ENCODE measurements around the gene ERCC3. TPM values are rescaled to one million over a fixed set of nuclear protein-coding genes. Genes with fewer than 3 reads are reported as not detected.

ERCC3 gene
- total RNA-seq, 2 experiments from 2014 or later = 40.0 to 44.0 TPM

GRCh38 chr2:127279781-127280180 is 14.2 kb downstream of the ERCC3 start:
- POLR2A ChIA-PET = interaction anchor here (0.6 kb wide), 1 partner anchor 17 kb away, joined by 3 read pairs; no protein-coding TSS in a partner anchor
- H3K4me1 Mint-ChIP-seq (ENCODE audit: low read depth) = peaks cover 36% of the 10 kb centered on the region

DNA sequence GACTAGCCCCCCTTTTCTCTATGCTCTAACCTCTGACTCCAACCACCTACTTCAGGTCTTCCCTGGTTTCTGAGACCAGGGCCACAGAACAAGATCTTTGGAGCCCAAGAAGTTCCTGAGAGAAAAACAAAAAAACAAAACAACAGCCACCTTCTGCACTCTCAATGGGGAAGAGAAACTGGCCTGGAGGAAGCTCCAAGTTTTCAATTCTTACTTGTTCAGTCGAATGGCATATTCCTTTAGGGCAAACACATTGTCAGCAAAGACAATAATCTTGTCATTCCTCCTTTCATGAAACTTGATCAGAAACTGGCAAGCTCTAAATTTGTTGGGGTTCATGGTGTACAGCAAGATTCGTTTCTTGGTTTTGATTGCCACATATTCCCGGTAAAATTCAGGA is 15.0 kb downstream of the ERCC3 start:
- no peak for ATAC-seq (ENCODE audit: poor library complexity)
- peaks cover 98% of the 10 kb centered on the region for H3K36me3 Mint-ChIP-seq (ENCODE audit: low read depth)
- Histone ChIP-seq H3K4me1 (ENCODE audit: insufficient read depth, low read length) (no peaks in the 10 kb centered on the region), H3K4me3 (ENCODE audit: low read length) (no peak overlapping the region), H3K36me3 (ENCODE audit: insufficient read depth, low read length) (peaks cover 92% of the 10 kb centered on the region), H3K9me3 (ENCODE audit: control insufficient read depth in 1 of 2, insufficient read depth in 1 of 2, low read length in 2 of 2) (no peaks in the 10 kb centered on the region), H3K27ac (ENCODE audit: low read depth in 1 of 2, low read length in 2 of 2) (no peak overlapping the region), H3K27me3 (ENCODE audit: control insufficient read depth in 1 of 2, insufficient read depth in 2 of 2, low read length in 2 of 2) (no peaks in the 10 kb centered on the region)
- no peak for TF ChIP-seq CTCF (IDR thresholded peaks at IDR 0.05)
- ChIA-PET POLR2A (no interaction called here), CTCF (no interaction called here)
- H3K4me3 Mint-ChIP-seq = no peak overlapping the region
- no peak for DNase-seq
- intact Hi-C loops (cut with DNase I, micrococcal nuclease) = loop anchor here in 1 of 2 experiments (5.0 kb wide), 1 partner anchor 203 kb away; no protein-coding TSS in a partner anchor
- H3K4me1 Mint-ChIP-seq (ENCODE audit: low read depth) = peaks cover 31% of the 10 kb centered on the region
- H3K27me3 Mint-ChIP-seq = no peaks in the 10 kb centered on the region
- no peak overlapping the region for H3K27ac Mint-ChIP-seq
- H3K9me3 Mint-ChIP-seq = no peaks in the 10 kb centered on the region

More at GRCh38 chr2:127279781-127280180, 14.2 kb downstream of the ERCC3 start:
- CTCF ChIA-PET = no interaction called here
- no peak overlapping the region for H3K4me3 ChIP-seq (ENCODE audit: low read length)
- Mint-ChIP-seq H3K9me3 (no peaks in the 10 kb centered on the region), H3K27me3 (no peaks in the 10 kb centered on the region), H3K36me3 (ENCODE audit: low read depth) (peaks cover 100% of the 10 kb centered on the region), H3K27ac (no peak overlapping the region), H3K4me3 (no peak overlapping the region)
- H3K36me3 ChIP-seq (ENCODE audit: insufficient read depth, low read length) = peaks cover 94% of the 10 kb centered on the region
- TF ChIP-seq CTCF (IDR thresholded peaks at IDR 0.05) = no peak
- H3K9me3 ChIP-seq (ENCODE audit: control insufficient read depth in 1 of 2, insufficient read depth in 1 of 2, low read length in 2 of 2) = no peaks in the 10 kb centered on the region
- DNase-seq = no peak
- ATAC-seq (ENCODE audit: poor library complexity) = no peak
- H3K27me3 ChIP-seq (ENCODE audit: control insufficient read depth in 1 of 2, insufficient read depth in 2 of 2, low read length in 2 of 2) = no peaks in the 10 kb centered on the region
- no peak overlapping the region for H3K27ac ChIP-seq (ENCODE audit: low read depth in 1 of 2, low read length in 2 of 2)
- intact Hi-C loops (cut with DNase I, micrococcal nuclease) = loop anchor here in 1 of 2 experiments (5.0 kb wide), 1 partner anchor 203 kb away; no protein-coding TSS in a partner anchor
- no peaks in the 10 kb centered on the region for H3K4me1 ChIP-seq (ENCODE audit: insufficient read depth, low read length)

GRCh38 chr2:127277028-127277427 is 16.9 kb downstream of the ERCC3 start:
- Histone ChIP-seq H3K4me1 (ENCODE audit: insufficient read depth, low read length) (no peaks in the 10 kb centered on the region), H3K27ac (ENCODE audit: low read depth in 1 of 2, low read length in 2 of 2) (no peak overlapping the region), H3K9me3 (ENCODE audit: control insufficient read depth in 1 of 2, insufficient read depth in 1 of 2, low read length in 2 of 2) (no peaks in the 10 kb centered on the region), H3K27me3 (ENCODE audit: control insufficient read depth in 1 of 2, insufficient read depth in 2 of 2, low read length in 2 of 2) (no peaks in the 10 kb centered on the region), H3K36me3 (ENCODE audit: insufficient read depth, low read length) (peaks cover 91% of the 10 kb centered on the region), H3K4me3 (ENCODE audit: low read length) (no peak overlapping the region)
- peaks cover 19% of the 10 kb centered on the region for H3K4me1 Mint-ChIP-seq (ENCODE audit: low read depth)
- no peak overlapping the region for H3K4me3 Mint-ChIP-seq
- ChIA-PET CTCF (no interaction called here), POLR2A (no interaction called here)
- no peak for TF ChIP-seq CTCF (IDR thresholded peaks at IDR 0.05)
- H3K9me3 Mint-ChIP-seq = no peaks in the 10 kb centered on the region
- ATAC-seq (ENCODE audit: poor library complexity) (no peak), DNase-seq (no peak)
- no peak overlapping the region for H3K27ac Mint-ChIP-seq
- H3K27me3 Mint-ChIP-seq = no peaks in the 10 kb centered on the region
- intact Hi-C loops (cut with DNase I, micrococcal nuclease) = loop anchor here in 1 of 2 experiments (5.0 kb wide), 1 partner anchor 205 kb away; no protein-coding TSS in a partner anchor
- H3K36me3 Mint-ChIP-seq (ENCODE audit: low read depth) = peaks cover 97% of the 10 kb centered on the region
